ENCODE measurements around the gene RDM1.

Gene RDM1

DNA sequence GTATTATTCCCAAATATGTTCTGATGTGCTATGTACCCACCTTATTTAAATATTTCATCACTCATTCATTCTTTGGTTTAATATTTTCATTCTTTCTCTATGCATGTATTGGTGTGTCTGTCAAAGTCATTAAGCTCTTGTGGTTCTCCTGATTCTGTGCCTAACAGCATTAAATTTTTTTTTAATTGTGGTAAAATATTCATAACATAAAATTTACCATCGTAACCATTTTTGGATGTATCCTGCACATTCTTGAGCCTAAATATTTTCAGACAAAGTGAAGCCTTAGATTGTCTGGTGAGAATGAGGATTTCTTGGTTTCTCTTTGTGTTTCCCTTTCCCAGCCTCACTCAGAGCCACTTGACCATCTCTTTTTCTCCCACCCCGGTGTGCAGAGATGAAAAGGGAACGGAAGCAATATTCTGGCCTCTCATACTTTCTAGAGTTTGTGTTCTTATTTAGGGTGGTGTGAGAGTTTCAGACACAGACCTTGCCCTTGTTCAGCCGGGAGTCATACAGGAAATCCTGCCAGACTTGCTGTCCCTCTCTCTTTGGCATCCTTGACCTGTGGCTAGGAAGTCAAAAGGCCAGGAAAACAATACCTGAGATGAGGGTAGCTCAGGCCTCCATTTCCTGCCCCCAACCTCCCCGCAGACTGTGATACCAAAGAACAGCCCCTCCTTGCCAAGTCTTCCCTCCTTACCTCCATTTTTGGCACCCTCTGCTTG is 55.3 kb downstream of the RDM1 start:
- DNase-seq (ENCODE audit: low read depth in 1 of 2, low spot score in 1 of 2): no peak

DNA sequence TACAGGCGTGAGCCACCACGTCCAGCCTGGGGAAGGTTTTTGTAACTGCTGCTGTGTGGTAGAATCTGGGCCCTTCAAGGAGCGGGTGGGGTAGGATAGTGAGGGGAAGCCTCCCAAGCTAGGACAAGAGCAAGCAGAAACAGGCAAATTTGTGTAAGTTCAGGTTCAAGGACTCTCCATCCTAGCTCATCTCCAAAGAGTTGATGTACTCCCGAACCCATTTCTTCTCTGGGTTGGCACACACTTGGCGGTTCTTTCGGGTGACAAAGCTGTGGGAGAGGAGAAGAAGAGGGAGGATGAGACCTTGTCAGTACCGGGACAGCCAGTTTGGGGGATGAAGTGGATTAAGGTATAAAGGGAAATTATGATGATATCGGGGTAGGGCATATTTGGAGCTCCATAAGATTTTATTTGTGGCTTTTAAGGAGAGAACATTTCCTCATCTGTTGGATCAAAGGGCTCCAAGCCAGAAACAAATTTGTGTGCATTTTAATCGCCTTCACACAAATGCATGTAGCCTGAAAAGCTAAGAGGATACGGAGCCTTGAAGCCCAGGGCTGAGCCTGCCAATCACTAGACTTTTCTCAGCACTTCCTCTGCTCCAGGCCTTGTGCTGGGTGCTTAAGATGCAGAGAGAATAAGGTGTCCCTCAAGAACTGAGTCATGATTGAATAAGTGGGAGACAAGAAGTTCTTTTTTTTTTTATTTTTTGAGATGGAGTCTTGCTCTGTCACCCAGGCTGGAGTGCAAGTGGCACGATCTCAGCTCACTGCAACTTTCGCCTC is 58.2 kb downstream of the RDM1 start:
- no peak for DNase-seq (ENCODE audit: low read depth in 1 of 2, low spot score in 1 of 2)

GRCh38 chr17:35870906-35871819 is 59.4 kb downstream of the RDM1 start:
- no peak for DNase-seq (ENCODE audit: low read depth in 1 of 2, low spot score in 1 of 2)

DNA sequence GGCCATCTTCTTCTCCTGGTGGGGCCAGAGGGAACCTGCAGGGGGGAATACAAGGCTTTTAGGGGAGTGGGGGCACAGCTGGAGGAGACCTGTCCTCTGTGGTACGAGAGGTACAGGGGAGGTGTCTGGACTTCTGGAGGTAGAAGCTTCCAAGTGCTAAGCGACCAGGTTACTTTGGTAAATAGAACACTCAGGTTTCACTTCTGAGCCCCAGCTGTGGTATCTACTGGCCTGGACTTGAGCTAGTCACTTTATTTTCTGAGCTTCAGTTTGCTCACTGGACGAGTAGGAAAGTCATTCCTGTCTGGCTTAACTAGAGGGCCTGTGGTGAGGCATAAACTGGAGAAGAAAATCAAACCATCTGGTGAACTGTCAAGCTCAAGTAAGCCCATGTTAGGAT is 61.8 kb downstream of the RDM1 start, which contains the start of gene HEATR9:
Gene HEATR9, minus strand, starts transcription at position 155 of the 400 bp plus-strand sequence. Its CDS starts 149 bp downstream, at position 6.
- DNase-seq (ENCODE audit: low read depth in 1 of 2, low spot score in 1 of 2): no peak
